ENCODE results near the gene OSBPL9. TPM values are rescaled to one million over a fixed set of nuclear protein-coding genes. Genes with fewer than 3 reads are reported as not detected.

OSBPL9 gene
- total and polyA plus RNA-seq, 7 donors = 31.8 to 81.5 (median 49.7) TPM

- Histone ChIP-seq H3K4me1 (peaks cover 0 to 20% (median 13%) of the 10 kb centered on the region in 4 donors), H3K27ac (no peak overlapping the region), H3K9me3 (no peaks in the 10 kb centered on the region), H3K4me3 (no peak overlapping the region), H3K36me3 (no peaks in the 10 kb centered on the region), H3K27me3 (no peaks in the 10 kb centered on the region)
- WGBS, 2 donors = 96 to 97% methylated on average over 2 of the region's 2 CpGs
- TF ChIP-seq EP300 (IDR thresholded peaks at IDR 0.05) = no peak
- TF ChIP-seq CTCF (IDR thresholded peaks at IDR 0.05) = no peak
- TF ChIP-seq POLR2A (IDR thresholded peaks at IDR 0.05) = no peak
- TF ChIP-seq POLR2AphosphoS5 (IDR thresholded peaks at IDR 0.05) = no peak
- intact Hi-C loops (cut with DNase I) = no loop called here
- no peak for DNase-seq
Observed at GRCh38 chr1:51675177-51675780, 58.4 kb downstream of the OSBPL9 start.

GRCh38 chr1:51679435-51679834, 62.5 kb downstream of the OSBPL9 start:
- H3K27ac ChIP-seq = no peak overlapping the region
- H3K4me3 ChIP-seq = no peak overlapping the region
- intact Hi-C loops (cut with DNase I) = no loop called here
- no peaks in the 10 kb centered on the region for H3K9me3 ChIP-seq
- H3K36me3 ChIP-seq = no peaks in the 10 kb centered on the region
- TF ChIP-seq EP300 (IDR thresholded peaks at IDR 0.05) (no peak), POLR2A (IDR thresholded peaks at IDR 0.05) (no peak), POLR2AphosphoS5 (IDR thresholded peaks at IDR 0.05) (no peak), CTCF (IDR thresholded peaks at IDR 0.05) (no peak)
- no peaks in the 10 kb centered on the region for H3K4me1 ChIP-seq
- H3K27me3 ChIP-seq = no peaks in the 10 kb centered on the region
- DNase-seq = no peak

GRCh38 chr1:51684776-51685175, 67.9 kb downstream of the OSBPL9 start:
- intact Hi-C loops (cut with DNase I) = no loop called here
- WGBS, 2 donors = 97% methylated on average over 5 of the region's 5 CpGs
- Histone ChIP-seq H3K27me3 (no peaks in the 10 kb centered on the region), H3K27ac (no peak overlapping the region), H3K4me1 (peaks cover 0 to 14% (median 13%) of the 10 kb centered on the region in 4 donors), H3K4me3 (no peak overlapping the region), H3K36me3 (no peaks in the 10 kb centered on the region), H3K9me3 (no peaks in the 10 kb centered on the region)
- DNase-seq = no peak
- TF ChIP-seq EP300 (IDR thresholded peaks at IDR 0.05) (no peak), CTCF (IDR thresholded peaks at IDR 0.05) (no peak), POLR2AphosphoS5 (IDR thresholded peaks at IDR 0.05) (no peak), POLR2A (IDR thresholded peaks at IDR 0.05) (no peak)

GRCh38 chr1:51686450-51686849, 69.6 kb downstream of the OSBPL9 start:
- H3K9me3 ChIP-seq = no peaks in the 10 kb centered on the region
- TF ChIP-seq POLR2A (IDR thresholded peaks at IDR 0.05) = no peak
- no peak for TF ChIP-seq CTCF (IDR thresholded peaks at IDR 0.05)
- TF ChIP-seq EP300 (IDR thresholded peaks at IDR 0.05) = no peak
- no peak for TF ChIP-seq POLR2AphosphoS5 (IDR thresholded peaks at IDR 0.05)
- no peaks in the 10 kb centered on the region for H3K27me3 ChIP-seq
- no peaks in the 10 kb centered on the region for H3K36me3 ChIP-seq
- intact Hi-C loops (cut with DNase I) = no loop called here
- WGBS, 2 donors = 41 to 70% methylated on average over 2 of the region's 2 CpGs
- peaks cover 0 to 25% (median 22%) of the 10 kb centered on the region in 4 donors for H3K4me1 ChIP-seq
- no peak overlapping the region for H3K27ac ChIP-seq
- no peak overlapping the region for H3K4me3 ChIP-seq
- no peak for DNase-seq

- Histone ChIP-seq H3K4me3 (no peak overlapping the region), H3K9me3 (no peaks in the 10 kb centered on the region), H3K27me3 (no peaks in the 10 kb centered on the region), H3K36me3 (no peaks in the 10 kb centered on the region), H3K27ac (peak overlapping the region in 2 of 4 donors; percentile 3 to 29), H3K4me1 (peaks cover 0 to 50% (median 33%) of the 10 kb centered on the region in 4 donors)
- DNase-seq = no peak
- TF ChIP-seq POLR2A (IDR thresholded peaks at IDR 0.05) (no peak), CTCF (IDR thresholded peaks at IDR 0.05) (no peak), EP300 (IDR thresholded peaks at IDR 0.05) (no peak), POLR2AphosphoS5 (IDR thresholded peaks at IDR 0.05) (no peak)
- intact Hi-C loops (cut with DNase I) = no loop called here
Observed at GRCh38 chr1:51689075-51689440, 72.2 kb downstream of the OSBPL9 start.
